ENCODE results near the gene PLCD4. TPM values are rescaled to one million over a fixed set of nuclear protein-coding genes. Genes with fewer than 3 reads are reported as not detected.

The PLCD4 gene
- total and polyA plus RNA-seq, 10 of the 15 experiments (the other 5 are each of a cell fraction or from before 2014, with no cell fraction given), result under 0.01 to 1.5 (median 0.23) TPM; not detected in 2

DNA sequence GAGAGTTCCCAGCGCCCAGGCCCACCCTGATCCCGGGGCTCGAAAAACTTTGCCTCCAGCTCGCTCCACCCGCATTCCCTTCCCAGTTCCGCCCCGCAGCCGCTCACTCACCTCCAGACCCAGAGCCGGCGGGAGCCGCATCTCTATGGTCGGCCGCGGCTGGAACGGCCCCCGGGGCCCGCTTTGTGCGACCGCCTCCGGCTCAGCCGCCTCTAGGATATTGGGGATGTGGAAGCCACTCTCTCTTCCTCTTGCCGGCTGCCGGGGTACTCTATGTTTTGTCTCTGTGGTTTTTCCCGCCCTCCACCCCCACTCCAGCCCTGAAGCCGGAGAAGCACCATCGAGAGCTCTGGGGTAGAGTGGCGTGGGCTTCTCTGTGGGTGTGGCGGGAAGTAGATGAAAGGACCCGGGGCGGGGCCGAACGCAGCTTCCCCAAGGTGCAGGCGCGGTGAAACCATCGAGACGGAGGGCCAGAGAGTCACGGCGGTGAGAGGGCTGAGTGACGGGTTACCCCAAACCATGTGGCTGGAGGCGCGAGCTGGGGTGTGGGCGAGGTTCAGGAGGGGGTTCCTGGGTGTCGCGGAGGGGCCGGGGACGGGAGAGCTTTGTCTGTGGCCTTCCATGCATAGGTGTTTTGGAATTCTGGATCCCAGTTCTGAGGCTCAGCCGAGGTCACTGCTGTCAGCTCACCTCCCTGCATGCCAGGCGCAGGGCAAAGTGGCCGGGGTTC, 51.7 kb downstream of the PLCD4 start, which contains the start of the genes BCS1L and ZNF142 (continued):
- TF ChIP-seq TARDBP (IDR thresholded peaks at IDR 0.05; ENCODE audit: borderline replicate concordance), result no peak
- TF ChIP-seq NR2F1 (conservative IDR thresholded peaks at IDR 0.05), result no peak; the same call in 1 of the 2 replicates
- no peak for TF ChIP-seq JUNB (IDR thresholded peaks at IDR 0.05)
- peak; percentile 57; the same call in 1 of the 2 replicates for TF ChIP-seq POLR2AphosphoS2 (IDR thresholded peaks at IDR 0.05; ENCODE audit: low read depth, low read length)
- TF ChIP-seq YBX1 (IDR thresholded peaks at IDR 0.05), result no peak
- TF ChIP-seq, protein P1, sequence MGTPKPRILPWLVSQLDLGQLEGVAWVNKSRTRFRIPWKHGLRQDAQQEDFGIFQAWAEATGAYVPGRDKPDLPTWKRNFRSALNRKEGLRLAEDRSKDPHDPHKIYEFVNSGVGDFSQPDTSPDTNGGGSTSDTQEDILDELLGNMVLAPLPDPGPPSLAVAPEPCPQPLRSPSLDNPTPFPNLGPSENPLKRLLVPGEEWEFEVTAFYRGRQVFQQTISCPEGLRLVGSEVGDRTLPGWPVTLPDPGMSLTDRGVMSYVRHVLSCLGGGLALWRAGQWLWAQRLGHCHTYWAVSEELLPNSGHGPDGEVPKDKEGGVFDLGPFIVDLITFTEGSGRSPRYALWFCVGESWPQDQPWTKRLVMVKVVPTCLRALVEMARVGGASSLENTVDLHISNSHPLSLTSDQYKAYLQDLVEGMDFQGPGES (IDR thresholded peaks at IDR 0.05), result no peak
- TF ChIP-seq, protein P2, sequence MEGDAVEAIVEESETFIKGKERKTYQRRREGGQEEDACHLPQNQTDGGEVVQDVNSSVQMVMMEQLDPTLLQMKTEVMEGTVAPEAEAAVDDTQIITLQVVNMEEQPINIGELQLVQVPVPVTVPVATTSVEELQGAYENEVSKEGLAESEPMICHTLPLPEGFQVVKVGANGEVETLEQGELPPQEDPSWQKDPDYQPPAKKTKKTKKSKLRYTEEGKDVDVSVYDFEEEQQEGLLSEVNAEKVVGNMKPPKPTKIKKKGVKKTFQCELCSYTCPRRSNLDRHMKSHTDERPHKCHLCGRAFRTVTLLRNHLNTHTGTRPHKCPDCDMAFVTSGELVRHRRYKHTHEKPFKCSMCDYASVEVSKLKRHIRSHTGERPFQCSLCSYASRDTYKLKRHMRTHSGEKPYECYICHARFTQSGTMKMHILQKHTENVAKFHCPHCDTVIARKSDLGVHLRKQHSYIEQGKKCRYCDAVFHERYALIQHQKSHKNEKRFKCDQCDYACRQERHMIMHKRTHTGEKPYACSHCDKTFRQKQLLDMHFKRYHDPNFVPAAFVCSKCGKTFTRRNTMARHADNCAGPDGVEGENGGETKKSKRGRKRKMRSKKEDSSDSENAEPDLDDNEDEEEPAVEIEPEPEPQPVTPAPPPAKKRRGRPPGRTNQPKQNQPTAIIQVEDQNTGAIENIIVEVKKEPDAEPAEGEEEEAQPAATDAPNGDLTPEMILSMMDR (IDR thresholded peaks at IDR 0.05 in 2 of 3, conservative IDR thresholded peaks at IDR 0.05 in 1 of 3; ENCODE audit: control insufficient read depth in 2 of 3, extremely low read depth in 1 of 3, insufficient read depth in 1 of 3, low read depth in 3 of 3, low read length in 3 of 3), result no peak
- TF ChIP-seq, protein P3, sequence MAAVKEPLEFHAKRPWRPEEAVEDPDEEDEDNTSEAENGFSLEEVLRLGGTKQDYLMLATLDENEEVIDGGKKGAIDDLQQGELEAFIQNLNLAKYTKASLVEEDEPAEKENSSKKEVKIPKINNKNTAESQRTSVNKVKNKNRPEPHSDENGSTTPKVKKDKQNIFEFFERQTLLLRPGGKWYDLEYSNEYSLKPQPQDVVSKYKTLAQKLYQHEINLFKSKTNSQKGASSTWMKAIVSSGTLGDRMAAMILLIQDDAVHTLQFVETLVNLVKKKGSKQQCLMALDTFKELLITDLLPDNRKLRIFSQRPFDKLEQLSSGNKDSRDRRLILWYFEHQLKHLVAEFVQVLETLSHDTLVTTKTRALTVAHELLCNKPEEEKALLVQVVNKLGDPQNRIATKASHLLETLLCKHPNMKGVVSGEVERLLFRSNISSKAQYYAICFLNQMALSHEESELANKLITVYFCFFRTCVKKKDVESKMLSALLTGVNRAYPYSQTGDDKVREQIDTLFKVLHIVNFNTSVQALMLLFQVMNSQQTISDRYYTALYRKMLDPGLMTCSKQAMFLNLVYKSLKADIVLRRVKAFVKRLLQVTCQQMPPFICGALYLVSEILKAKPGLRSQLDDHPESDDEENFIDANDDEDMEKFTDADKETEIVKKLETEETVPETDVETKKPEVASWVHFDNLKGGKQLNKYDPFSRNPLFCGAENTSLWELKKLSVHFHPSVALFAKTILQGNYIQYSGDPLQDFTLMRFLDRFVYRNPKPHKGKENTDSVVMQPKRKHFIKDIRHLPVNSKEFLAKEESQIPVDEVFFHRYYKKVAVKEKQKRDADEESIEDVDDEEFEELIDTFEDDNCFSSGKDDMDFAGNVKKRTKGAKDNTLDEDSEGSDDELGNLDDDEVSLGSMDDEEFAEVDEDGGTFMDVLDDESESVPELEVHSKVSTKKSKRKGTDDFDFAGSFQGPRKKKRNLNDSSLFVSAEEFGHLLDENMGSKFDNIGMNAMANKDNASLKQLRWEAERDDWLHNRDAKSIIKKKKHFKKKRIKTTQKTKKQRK (IDR thresholded peaks at IDR 0.05; ENCODE audit: low read depth, low read length), result no peak
- TF ChIP-seq, protein P4, sequence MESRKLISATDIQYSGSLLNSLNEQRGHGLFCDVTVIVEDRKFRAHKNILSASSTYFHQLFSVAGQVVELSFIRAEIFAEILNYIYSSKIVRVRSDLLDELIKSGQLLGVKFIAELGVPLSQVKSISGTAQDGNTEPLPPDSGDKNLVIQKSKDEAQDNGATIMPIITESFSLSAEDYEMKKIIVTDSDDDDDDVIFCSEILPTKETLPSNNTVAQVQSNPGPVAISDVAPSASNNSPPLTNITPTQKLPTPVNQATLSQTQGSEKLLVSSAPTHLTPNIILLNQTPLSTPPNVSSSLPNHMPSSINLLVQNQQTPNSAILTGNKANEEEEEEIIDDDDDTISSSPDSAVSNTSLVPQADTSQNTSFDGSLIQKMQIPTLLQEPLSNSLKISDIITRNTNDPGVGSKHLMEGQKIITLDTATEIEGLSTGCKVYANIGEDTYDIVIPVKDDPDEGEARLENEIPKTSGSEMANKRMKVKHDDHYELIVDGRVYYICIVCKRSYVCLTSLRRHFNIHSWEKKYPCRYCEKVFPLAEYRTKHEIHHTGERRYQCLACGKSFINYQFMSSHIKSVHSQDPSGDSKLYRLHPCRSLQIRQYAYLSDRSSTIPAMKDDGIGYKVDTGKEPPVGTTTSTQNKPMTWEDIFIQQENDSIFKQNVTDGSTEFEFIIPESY (IDR thresholded peaks at IDR 0.05), result no peak
- TF ChIP-seq NR2C2 (IDR thresholded peaks at IDR 0.05; ENCODE audit: borderline replicate concordance, control insufficient read depth, insufficient read length, low read depth), result no peak
- no peak for TF ChIP-seq SUZ12 (IDR thresholded peaks at IDR 0.05; ENCODE audit: unreplicated experiment)
- TF ChIP-seq ZNF24 (IDR thresholded peaks at IDR 0.05), result no peak
- TF ChIP-seq PML (IDR thresholded peaks at IDR 0.05; ENCODE audit: low read length), result peak; percentile 69; the same call in 1 of the 2 replicates
- no peak; the same call in 1 of the 2 replicates for TF ChIP-seq HDAC2 (IDR thresholded peaks at IDR 0.05)
- no peak for TF ChIP-seq MTA2 (IDR thresholded peaks at IDR 0.05; ENCODE audit: low read depth)
- peak in 1 of 2 experiments; percentile 77; a peak in 2 of 3 replicates for TF ChIP-seq EGR1 (IDR thresholded peaks at IDR 0.05; ENCODE audit: borderline replicate concordance in 1 of 2, low read depth in 2 of 2, low read length in 2 of 2)
- TF ChIP-seq, protein P5, sequence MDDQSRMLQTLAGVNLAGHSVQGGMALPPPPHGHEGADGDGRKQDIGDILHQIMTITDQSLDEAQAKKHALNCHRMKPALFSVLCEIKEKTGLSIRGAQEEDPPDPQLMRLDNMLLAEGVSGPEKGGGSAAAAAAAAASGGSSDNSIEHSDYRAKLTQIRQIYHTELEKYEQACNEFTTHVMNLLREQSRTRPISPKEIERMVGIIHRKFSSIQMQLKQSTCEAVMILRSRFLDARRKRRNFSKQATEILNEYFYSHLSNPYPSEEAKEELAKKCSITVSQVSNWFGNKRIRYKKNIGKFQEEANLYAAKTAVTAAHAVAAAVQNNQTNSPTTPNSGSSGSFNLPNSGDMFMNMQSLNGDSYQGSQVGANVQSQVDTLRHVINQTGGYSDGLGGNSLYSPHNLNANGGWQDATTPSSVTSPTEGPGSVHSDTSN (IDR thresholded peaks at IDR 0.05; ENCODE audit: insufficient replicate concordance, low read depth, low read length), result peak; percentile 85
- TF ChIP-seq CHD4 (IDR thresholded peaks at IDR 0.05), result no peak
- TF ChIP-seq ZNF384 (IDR thresholded peaks at IDR 0.05; ENCODE audit: borderline replicate concordance, low read depth, low read length), result no peak
- TF ChIP-seq BRCA1 (IDR thresholded peaks at IDR 0.05; ENCODE audit: low read depth, low read length), result no peak
- no peak for TF ChIP-seq CHD1 (IDR thresholded peaks at IDR 0.05; ENCODE audit: low read depth, low read length)

Measured in GM12878 (cell line).